HFFc6 (cell line): ENCODE measurements around the gene IL24. TPM values are rescaled to one million over a fixed set of nuclear protein-coding genes. Genes with fewer than 3 reads are reported as not detected.

Experiments used
- DNase-seq: peaks from one replicate; pipeline ENCODE4 v3.0.0-alpha.2; 2018
- H3K27ac Mint-ChIP-seq: 2 replicates; pipeline ENCODE4 v1.8.0; 2020; ENCODE audit warnings: mild to moderate bottlenecking, mixed read lengths
- H3K27me3 Mint-ChIP-seq: 2 replicates; pipeline ENCODE4 v1.8.0; 2021; ENCODE audit warnings: mild to moderate bottlenecking, moderate library complexity, mixed read lengths; ENCODE audit not compliant: insufficient read depth
- H3K36me3 Mint-ChIP-seq: 2 replicates; pipeline ENCODE4 v1.8.0; 2021; ENCODE audit warnings: low read depth, mixed read lengths
- H3K4me1 Mint-ChIP-seq: 2 replicates; pipeline ENCODE4 v1.8.0; 2020; ENCODE audit warnings: low read depth, mixed read lengths
- H3K4me3 Mint-ChIP-seq: 2 replicates; pipeline ENCODE4 v1.8.0; 2020; ENCODE audit warnings: mild to moderate bottlenecking, moderate library complexity, mixed read lengths
- H3K9me3 Mint-ChIP-seq: 2 replicates; pipeline ENCODE4 v1.8.0; 2020; ENCODE audit warnings: mild to moderate bottlenecking, mixed read lengths
- CTCF ChIP-seq: fragments of 200-600 bp; sonication (generic); IDR thresholded peaks from 2 replicates; pipeline ENCODE4 v1.5.0; 2021; ENCODE audit warnings: antibody characterized with exemption, mild to moderate bottlenecking
- total RNA-seq, 6 experiments: library from RNA; stranded (reverse); fragmentation: NEBNext Ultra II Directional; extraction: Animal tissue kit (Norgen Biotek cat#: 25700); gene quantifications; 2 replicates in 1 of 6; 3 replicates in 5 of 6; pipeline ENCODE4 v1.2.3, GENCODE V29; 2021

IL24 gene
- total RNA-seq, 6 experiments from 2014 or later = 0.24 TPM; not detected in 5

- DNase-seq = no peak
- Mint-ChIP-seq H3K27ac (no peak overlapping the region), H3K27me3 (no peaks in the 10 kb centered on the region; the same call in none of the 2 replicates), H3K4me1 (peaks cover 18% of the 10 kb centered on the region), H3K9me3 (no peaks in the 10 kb centered on the region), H3K4me3 (no peak overlapping the region), H3K36me3 (no peaks in the 10 kb centered on the region)
- TF ChIP-seq CTCF = no peak
These were observed 32.3 kb downstream of the IL24 start for GRCh38 chr1:206929524-206929923.

GRCh38 chr1:206930210-206930798, 33.1 kb downstream of the IL24 start:
- DNase-seq = no peak
- H3K27ac Mint-ChIP-seq = no peak overlapping the region
- no peaks in the 10 kb centered on the region for H3K36me3 Mint-ChIP-seq
- no peaks in the 10 kb centered on the region; the same call in none of the 2 replicates for H3K27me3 Mint-ChIP-seq
- no peak for TF ChIP-seq CTCF
- H3K4me3 Mint-ChIP-seq = no peak overlapping the region
- peaks cover 18% of the 10 kb centered on the region for H3K4me1 Mint-ChIP-seq
- H3K9me3 Mint-ChIP-seq = no peaks in the 10 kb centered on the region

- H3K27me3 Mint-ChIP-seq = no peaks in the 10 kb centered on the region; the same call in none of the 2 replicates
- TF ChIP-seq CTCF = peak; percentile 35; the same call in 1 of the 2 replicates
- peaks cover 12% of the 10 kb centered on the region for H3K4me1 Mint-ChIP-seq
- H3K36me3 Mint-ChIP-seq = no peaks in the 10 kb centered on the region
- H3K9me3 Mint-ChIP-seq = no peaks in the 10 kb centered on the region
- no peak overlapping the region for H3K4me3 Mint-ChIP-seq
- DNase-seq = no peak
- H3K27ac Mint-ChIP-seq = no peak overlapping the region
These were observed 34.5 kb downstream of the IL24 start for GRCh38 chr1:206931709-206932108.

- no peaks in the 10 kb centered on the region; the same call in none of the 2 replicates for H3K27me3 Mint-ChIP-seq
- H3K4me3 Mint-ChIP-seq = no peak overlapping the region
- H3K9me3 Mint-ChIP-seq = no peaks in the 10 kb centered on the region
- DNase-seq = no peak
- TF ChIP-seq CTCF = no peak
- H3K27ac Mint-ChIP-seq = no peak overlapping the region
- H3K4me1 Mint-ChIP-seq = peaks cover 8% of the 10 kb centered on the region
- H3K36me3 Mint-ChIP-seq = no peaks in the 10 kb centered on the region
These were observed 34.9 kb downstream of the IL24 start for GRCh38 chr1:206932177-206932576.

GRCh38 chr1:206933333-206933945, 36.2 kb downstream of the IL24 start:
- Mint-ChIP-seq H3K4me3 (no peak overlapping the region), H3K9me3 (no peaks in the 10 kb centered on the region), H3K36me3 (no peaks in the 10 kb centered on the region), H3K4me1 (no peaks in the 10 kb centered on the region), H3K27me3 (no peaks in the 10 kb centered on the region; the same call in none of the 2 replicates), H3K27ac (no peak overlapping the region)
- no peak for DNase-seq
- peak; percentile 77 for TF ChIP-seq CTCF
